WTC11 (cell line): Measurements from ENCODE around the gene VWA5A. TPM values are rescaled to one million over a fixed set of nuclear protein-coding genes. Genes with fewer than 3 reads are reported as not detected.
A peak's percentile ranks its signal among the peaks of the same experiment; 100 is the strongest.
"Not testable (repeated sequence)": the region's sequence is repeated elsewhere in the genome, so short reads cannot be mapped to it uniquely, and the experiment has no call there.

Source experiments
- ATAC-seq: fragments of 200-7000 bp; cut with Tn5 transposase; 2 replicates; pipeline ENCODE4 v1.10.0; 2021; ENCODE audit warnings: mild to moderate bottlenecking, moderate library complexity
- CTCF ChIA-PET: fragments of 300-600 bp; sonication (Branson Sonifier 250); formaldehyde crosslinking; loops from one replicate; lab custom pipeline; 2021; ENCODE audit warnings: antibody characterized with exemption; lab: Charles Lee
- POLR2A ChIA-PET: fragments of 350-600 bp; sonication (Branson Sonifier 250); formaldehyde crosslinking; loops from one replicate; lab custom pipeline; 2021; ENCODE audit warnings: antibody characterized with exemption; lab: Charles Lee
- DNase-seq: peaks from one replicate; pipeline ENCODE4 v3.0.0; 2021; ENCODE audit warnings: low spot score
- H3K27ac Mint-ChIP-seq: 2 replicates; pipeline ENCODE4 v1.8.0; 2021; ENCODE audit warnings: mixed read lengths
- H3K27me3 Mint-ChIP-seq: 2 replicates; pipeline ENCODE4 v1.8.0; 2021; ENCODE audit warnings: low read depth, mild to moderate bottlenecking, moderate library complexity, mixed read lengths
- H3K36me3 Mint-ChIP-seq: 2 replicates; pipeline ENCODE4 v1.8.0; 2021; ENCODE audit warnings: mixed read lengths
- H3K4me1 Mint-ChIP-seq: 2 replicates; pipeline ENCODE4 v1.8.0; 2022; ENCODE audit warnings: mixed read lengths
- H3K4me3 Mint-ChIP-seq: 2 replicates; pipeline ENCODE4 v1.8.0; 2021; ENCODE audit warnings: mild to moderate bottlenecking, moderate library complexity, mixed read lengths
- H3K9me3 Mint-ChIP-seq: 2 replicates; pipeline ENCODE4 v1.8.0; 2021; ENCODE audit warnings: mixed read lengths
- CREB1 ChIP-seq: sonication (generic); formaldehyde crosslinking; IDR thresholded peaks from 2 replicates; pipeline ENCODE4 v1.8.0; 2023; ENCODE audit warnings: mild to moderate bottlenecking, missing genetic modification reagents
- CREM ChIP-seq: sonication (generic); formaldehyde crosslinking; IDR thresholded peaks from 2 replicates; pipeline ENCODE4 v1.8.1; 2022; ENCODE audit warnings: mild to moderate bottlenecking, missing genetic modification reagents, moderate library complexity
- CTCF ChIP-seq: fragments of 200-600 bp; IDR thresholded peaks from 2 replicates; pipeline ENCODE4 v1.8.0; 2022; ENCODE audit warnings: antibody characterized with exemption
- E2F1 ChIP-seq: sonication (generic); formaldehyde crosslinking; IDR thresholded peaks from 2 replicates; pipeline ENCODE4 v1.8.0; 2022; ENCODE audit warnings: mild to moderate bottlenecking, missing genetic modification reagents
- EMX1 ChIP-seq: fragments of 250-450 bp; sonication (Bioruptor Pico); IDR thresholded peaks from 2 replicates; pipeline ENCODE4 v1.8.0; 2021; ENCODE audit warnings: mild to moderate bottlenecking
- NR3C1 ChIP-seq: sonication (generic); formaldehyde crosslinking; conservative IDR thresholded peaks from 2 replicates; pipeline ENCODE4 v1.8.1; 2023; ENCODE audit warnings: low read depth, mild to moderate bottlenecking, missing genetic modification reagents
- RORB ChIP-seq: fragments of 250-450 bp; sonication (Bioruptor Pico); IDR thresholded peaks from 2 replicates; pipeline ENCODE4 v1.9.0; 2021; ENCODE audit warnings: mild to moderate bottlenecking
- SP1 ChIP-seq: sonication (generic); formaldehyde crosslinking; conservative IDR thresholded peaks from 2 replicates; pipeline ENCODE4 v1.8.1; 2022; ENCODE audit warnings: missing genetic modification reagents
- TCF7 ChIP-seq: sonication (generic); formaldehyde crosslinking; IDR thresholded peaks from 2 replicates; pipeline ENCODE4 v1.8.0; 2022; ENCODE audit warnings: mild to moderate bottlenecking, low read depth, missing genetic modification reagents, moderate library complexity
- ZNF281 ChIP-seq: sonication (generic); formaldehyde crosslinking; IDR thresholded peaks from 2 replicates; pipeline ENCODE4 v1.8.0; 2023; ENCODE audit warnings: mild to moderate bottlenecking, missing genetic modification reagents
- ZNF512 ChIP-seq: sonication (generic); formaldehyde crosslinking; IDR thresholded peaks from 2 replicates; pipeline ENCODE4 v1.8.1; 2022; ENCODE audit warnings: missing genetic modification reagents, borderline replicate concordance
- total RNA-seq: library from RNA; stranded (reverse); gene quantifications from 3 replicates; pipeline ENCODE4 v1.2.3, GENCODE V29; 2021

VWA5A gene
- total RNA-seq, 1 experiment from 2014 or later = 19.5 TPM

- Mint-ChIP-seq H3K9me3 (0 out of 2 replicates have a peak, but pooled peaks cover 5% of the 10 kb centered on the region), H3K4me3 (no peak overlapping the region), H3K4me1 (peaks cover 6% of the 10 kb centered on the region), H3K27me3 (no peaks in the 10 kb centered on the region), H3K36me3 (peaks cover 72% of the 10 kb centered on the region), H3K27ac (no peak overlapping the region)
- no peak for ATAC-seq
- DNase-seq = no peak
- TF ChIP-seq NR3C1 (CRISPR knock-in tag) = no peak
- TF ChIP-seq ZNF281 (CRISPR knock-in tag) = no peak
- TF ChIP-seq ZNF512 (CRISPR knock-in tag) = no peak
- TF ChIP-seq RORB (CRISPR knock-in tag) = no peak
- no peak for TF ChIP-seq CTCF
- no peak for TF ChIP-seq EMX1
- TF ChIP-seq E2F1 (CRISPR knock-in tag) = no peak
- CTCF ChIA-PET = interaction anchor here (2.0 to 4.2 kb wide), 2 partner anchors 46 to 51 kb away, joined by 5 to 21 read pairs; no protein-coding TSS in a partner anchor
- POLR2A ChIA-PET = no interaction called here
Observed at GRCh38 chr11:124122123-124122522, 6.9 kb downstream of the VWA5A start.

- H3K4me1 Mint-ChIP-seq = peaks cover 6% of the 10 kb centered on the region
- H3K36me3 Mint-ChIP-seq = peaks cover 66% of the 10 kb centered on the region
- no peak for TF ChIP-seq CREM (CRISPR knock-in tag)
- TF ChIP-seq CREB1 = no peak
- no peak for TF ChIP-seq TCF7 (CRISPR knock-in tag)
- peak; percentile 31; the same call in 1 of the 2 replicates for TF ChIP-seq CTCF
- TF ChIP-seq SP1 (CRISPR knock-in tag) = no peak
- H3K27me3 Mint-ChIP-seq = no peaks in the 10 kb centered on the region; the same call in 1 of the 2 replicates
- POLR2A ChIA-PET = interaction anchor here (1.1 kb wide), 1 partner anchor 8 kb away, joined by 3 read pairs; the partner anchor contains the start of gene VWA5A
- DNase-seq = peak; percentile 35
- no peak overlapping the region for H3K4me3 Mint-ChIP-seq
- peak; percentile 98 for ATAC-seq
- peaks cover 16% of the 10 kb centered on the region for H3K9me3 Mint-ChIP-seq
- CTCF ChIA-PET = interaction anchor here (0.6 to 4.2 kb wide), 19 partner anchors 9 to 452 kb away, joined by 3 to 21 read pairs (median 5); partner anchors contain the start of gene VWA5A
- no peak overlapping the region for H3K27ac Mint-ChIP-seq
Observed at GRCh38 chr11:124123622-124124021, 8.4 kb downstream of the VWA5A start.

GRCh38 chr11:124127134-124127533, 11.9 kb downstream of the VWA5A start:
- H3K27ac Mint-ChIP-seq, DNase-seq, POLR2A ChIA-PET, H3K4me3 Mint-ChIP-seq, CTCF ChIA-PET, H3K4me1 Mint-ChIP-seq, ATAC-seq, H3K27me3 Mint-ChIP-seq: not testable (repeated sequence)
- peaks cover 17% of the 10 kb centered on the region for H3K9me3 Mint-ChIP-seq
- H3K36me3 Mint-ChIP-seq = peaks cover 44% of the 10 kb centered on the region
